AG10803 (cell line): ENCODE data around the gene CEP112.

ENCODE experiments used
- DNase-seq: peaks from one replicate; pipeline ENCODE4 v3.0.0; 2010; ENCODE audit warnings: low read depth
- H3K4me3 ChIP-seq: 2 replicates; pipeline ENCODE4 v1.5.1; 2011; ENCODE audit warnings: mild to moderate bottlenecking, low read length, control low read depth
- TF ChIP-seq, protein P1 (sequence below): conservative IDR thresholded peaks from 2 replicates; pipeline ENCODE4 v1.5.1; 2011; ENCODE audit warnings: mild to moderate bottlenecking, low read length, control low read depth, inconsistent platforms

Gene CEP112

DNA sequence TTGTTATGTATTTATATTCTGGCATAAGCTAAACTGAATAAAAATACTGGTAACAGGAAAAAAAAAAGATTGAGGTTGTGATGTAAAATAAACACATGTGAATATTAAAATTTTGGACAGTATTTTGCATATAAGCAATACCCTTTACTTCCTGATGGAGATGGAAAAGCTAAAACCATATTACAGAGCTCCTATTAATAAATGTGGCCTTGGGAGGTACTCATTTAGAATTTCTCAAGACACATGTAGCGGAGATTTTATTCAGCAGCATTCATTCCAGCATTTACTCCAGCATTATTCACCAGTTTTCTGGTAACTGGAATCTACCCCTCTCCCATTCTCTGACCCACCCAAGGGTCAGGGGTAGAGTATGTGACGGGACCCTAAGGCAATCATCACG lies 536.2 kb downstream of the CEP112 start:
- TF ChIP-seq, protein P1, sequence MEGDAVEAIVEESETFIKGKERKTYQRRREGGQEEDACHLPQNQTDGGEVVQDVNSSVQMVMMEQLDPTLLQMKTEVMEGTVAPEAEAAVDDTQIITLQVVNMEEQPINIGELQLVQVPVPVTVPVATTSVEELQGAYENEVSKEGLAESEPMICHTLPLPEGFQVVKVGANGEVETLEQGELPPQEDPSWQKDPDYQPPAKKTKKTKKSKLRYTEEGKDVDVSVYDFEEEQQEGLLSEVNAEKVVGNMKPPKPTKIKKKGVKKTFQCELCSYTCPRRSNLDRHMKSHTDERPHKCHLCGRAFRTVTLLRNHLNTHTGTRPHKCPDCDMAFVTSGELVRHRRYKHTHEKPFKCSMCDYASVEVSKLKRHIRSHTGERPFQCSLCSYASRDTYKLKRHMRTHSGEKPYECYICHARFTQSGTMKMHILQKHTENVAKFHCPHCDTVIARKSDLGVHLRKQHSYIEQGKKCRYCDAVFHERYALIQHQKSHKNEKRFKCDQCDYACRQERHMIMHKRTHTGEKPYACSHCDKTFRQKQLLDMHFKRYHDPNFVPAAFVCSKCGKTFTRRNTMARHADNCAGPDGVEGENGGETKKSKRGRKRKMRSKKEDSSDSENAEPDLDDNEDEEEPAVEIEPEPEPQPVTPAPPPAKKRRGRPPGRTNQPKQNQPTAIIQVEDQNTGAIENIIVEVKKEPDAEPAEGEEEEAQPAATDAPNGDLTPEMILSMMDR = no peak
- DNase-seq = no peak

DNA sequence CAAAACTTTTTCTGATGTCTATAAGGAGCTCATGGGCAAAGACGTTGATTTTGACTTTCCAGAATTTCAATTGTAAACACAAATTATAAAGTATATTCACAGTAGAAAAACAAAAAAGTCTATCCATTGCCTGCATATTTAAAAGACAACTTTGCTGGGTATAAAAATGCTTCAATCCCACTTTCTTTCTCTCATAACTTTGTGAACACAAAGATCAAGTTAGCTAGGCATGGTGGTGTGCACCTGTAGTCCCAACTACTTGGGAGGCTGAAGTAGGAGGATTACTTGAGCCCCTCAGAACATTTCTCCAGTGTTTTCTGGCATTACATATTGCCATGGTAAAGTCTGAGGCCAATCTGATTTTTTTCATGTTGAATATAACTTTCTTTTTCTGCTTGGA lies 547.4 kb downstream of the CEP112 start:
- H3K4me3 ChIP-seq = no peak overlapping the region
- TF ChIP-seq, protein P1 = no peak
- no peak for DNase-seq

More for the DNA sequence above, 536.2 kb downstream of the CEP112 start:
- H3K4me3 ChIP-seq = no peak overlapping the region

DNA sequence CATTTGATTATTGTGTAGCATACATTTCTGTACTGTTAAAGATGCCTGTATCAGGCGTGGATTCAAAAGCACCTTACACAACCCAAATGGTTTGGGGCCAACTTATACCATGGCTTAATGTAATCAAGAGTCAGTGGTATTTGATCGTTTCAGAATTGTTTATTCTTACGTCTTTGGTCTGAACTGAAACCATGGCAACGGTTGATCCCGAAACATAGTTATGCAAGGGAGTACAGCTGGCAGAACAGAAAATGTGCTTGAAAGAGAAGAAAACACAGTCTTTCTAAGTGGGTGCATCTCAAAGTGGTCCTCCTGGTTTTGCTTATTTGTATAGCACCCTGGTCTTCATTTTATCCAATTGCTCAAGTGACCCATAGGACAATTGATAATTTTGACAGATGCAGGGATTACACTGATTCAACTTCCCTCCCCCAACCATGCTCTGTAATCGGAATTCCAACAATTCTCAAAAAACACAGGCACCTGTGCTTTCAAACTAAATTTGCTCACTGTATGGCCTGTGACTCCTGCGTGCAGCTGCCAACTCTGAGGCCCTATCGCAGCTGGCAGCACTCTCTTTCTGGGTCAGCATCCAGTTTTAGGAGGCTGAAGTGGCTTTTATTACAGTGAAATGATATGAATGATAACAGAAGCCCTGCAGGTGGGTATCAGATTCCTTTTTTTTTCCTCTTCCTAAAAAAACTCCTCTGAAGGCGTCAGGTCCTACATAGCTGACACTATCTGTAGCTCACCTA lies 553.5 kb downstream of the CEP112 start:
- H3K4me3 ChIP-seq = no peak overlapping the region
- peak; percentile 51 for DNase-seq
- TF ChIP-seq, protein P1 = no peak

DNA sequence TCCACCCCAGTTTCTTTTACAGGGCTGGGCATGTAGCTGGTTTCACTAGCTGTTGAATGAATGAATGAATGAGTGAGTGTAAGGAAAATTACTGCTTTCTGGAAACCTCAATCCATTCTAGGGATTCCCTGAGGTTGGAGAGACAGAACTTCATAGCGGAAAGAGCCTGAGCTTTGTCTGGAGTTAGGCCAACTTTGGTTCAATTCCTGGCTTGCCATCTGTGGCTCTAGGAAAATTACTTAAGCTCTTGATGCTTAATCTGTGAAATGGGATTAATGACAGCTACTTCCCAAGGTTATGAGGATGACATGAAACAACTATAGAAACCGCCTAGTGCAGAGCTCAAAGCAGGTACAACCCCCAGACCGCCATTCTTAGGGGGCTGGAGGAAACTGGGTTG lies 554.1 kb downstream of the CEP112 start:
- no peak overlapping the region for H3K4me3 ChIP-seq
- TF ChIP-seq, protein P1 = no peak
- no peak for DNase-seq

DNA sequence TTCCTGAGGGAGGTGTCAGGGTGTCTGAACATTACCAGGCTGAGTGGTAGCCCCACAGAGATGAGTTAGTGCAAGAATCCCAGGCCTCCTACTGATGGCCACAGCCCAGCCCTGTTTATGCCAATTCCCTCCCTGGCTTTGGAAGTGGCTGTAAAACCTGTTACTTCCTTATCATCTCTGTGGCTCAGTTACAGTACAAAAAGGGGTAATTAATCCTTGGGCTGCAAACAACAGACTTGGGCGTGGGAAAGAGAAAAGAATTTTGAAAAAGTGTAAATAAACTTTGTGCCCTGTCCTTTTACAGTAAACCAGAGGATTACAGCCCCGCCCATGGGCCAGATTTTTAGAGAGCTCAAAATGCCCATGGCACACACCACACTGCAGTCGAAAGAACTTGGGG lies 557.4 kb downstream of the CEP112 start:
- no peak overlapping the region for H3K4me3 ChIP-seq
- DNase-seq = no peak
- TF ChIP-seq, protein P1 = no peak

DNA sequence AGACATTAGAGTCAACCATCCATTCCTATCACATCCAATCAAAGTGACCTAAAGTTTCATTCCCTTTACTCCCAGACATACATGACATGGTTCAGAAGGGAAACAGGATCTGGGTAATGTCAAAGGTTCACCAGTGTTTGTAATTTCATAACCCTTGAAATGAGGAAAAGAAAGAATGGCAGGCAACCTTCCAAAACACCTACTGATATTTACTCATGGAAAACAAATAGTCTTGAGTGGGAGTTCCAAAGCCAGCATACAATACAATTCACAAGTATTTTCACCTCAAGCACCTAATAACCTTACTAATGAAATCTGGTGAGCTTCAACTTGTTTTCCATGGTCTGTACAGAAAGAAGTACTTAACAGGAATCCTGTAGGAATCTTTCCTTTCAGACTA lies 557.9 kb downstream of the CEP112 start:
- TF ChIP-seq, protein P1 = no peak
- no peak for DNase-seq
- H3K4me3 ChIP-seq = no peak overlapping the region

DNA sequence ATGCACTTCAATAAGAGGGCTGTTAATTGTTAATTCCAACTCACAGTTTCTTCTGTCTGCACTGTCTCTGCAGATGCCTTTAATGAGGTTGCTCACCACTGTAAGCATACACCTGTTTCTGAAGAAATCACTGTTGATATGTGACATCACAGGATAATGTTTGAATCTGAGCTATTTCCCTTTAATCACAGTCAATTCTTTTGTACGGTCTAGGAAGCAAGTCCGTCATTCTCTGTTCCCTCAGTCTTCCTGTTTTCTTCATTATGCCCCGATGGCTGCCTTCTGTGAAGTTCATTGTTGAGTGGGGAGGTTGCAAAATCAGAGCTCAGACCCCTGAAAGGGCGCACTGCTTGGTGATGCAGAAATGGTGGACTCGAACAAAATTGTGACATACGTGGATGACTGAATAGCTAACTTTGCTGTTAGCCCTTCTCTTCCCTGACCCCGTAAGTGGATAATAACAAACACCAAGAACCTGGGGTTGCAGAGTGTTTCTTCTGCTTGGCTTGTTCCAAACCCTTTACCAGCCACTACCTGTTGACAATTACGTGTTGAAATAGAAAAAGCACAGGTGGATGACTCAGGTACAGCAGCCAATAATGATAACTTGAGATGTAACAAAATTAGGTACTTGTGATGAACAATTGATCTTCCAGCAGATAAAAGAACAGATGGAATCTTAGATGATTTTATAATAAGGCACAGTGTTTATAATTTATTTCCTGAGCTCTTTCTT lies 558.6 kb downstream of the CEP112 start:
- DNase-seq = no peak
- no peak overlapping the region for H3K4me3 ChIP-seq
- TF ChIP-seq, protein P1 = no peak
